SKM-1 (cell line): ENCODE results near the gene PDE3A.
"Not testable (repeated sequence)": the region's sequence is repeated elsewhere in the genome, so short reads cannot be mapped to it uniquely, and the experiment has no call there.

Experiments used
- DNase-seq: peaks from one replicate; lab custom pipeline; 2025; ENCODE audit not compliant: unreplicated experiment; lab: John Stamatoyannopoulos, UW

The PDE3A gene

DNA sequence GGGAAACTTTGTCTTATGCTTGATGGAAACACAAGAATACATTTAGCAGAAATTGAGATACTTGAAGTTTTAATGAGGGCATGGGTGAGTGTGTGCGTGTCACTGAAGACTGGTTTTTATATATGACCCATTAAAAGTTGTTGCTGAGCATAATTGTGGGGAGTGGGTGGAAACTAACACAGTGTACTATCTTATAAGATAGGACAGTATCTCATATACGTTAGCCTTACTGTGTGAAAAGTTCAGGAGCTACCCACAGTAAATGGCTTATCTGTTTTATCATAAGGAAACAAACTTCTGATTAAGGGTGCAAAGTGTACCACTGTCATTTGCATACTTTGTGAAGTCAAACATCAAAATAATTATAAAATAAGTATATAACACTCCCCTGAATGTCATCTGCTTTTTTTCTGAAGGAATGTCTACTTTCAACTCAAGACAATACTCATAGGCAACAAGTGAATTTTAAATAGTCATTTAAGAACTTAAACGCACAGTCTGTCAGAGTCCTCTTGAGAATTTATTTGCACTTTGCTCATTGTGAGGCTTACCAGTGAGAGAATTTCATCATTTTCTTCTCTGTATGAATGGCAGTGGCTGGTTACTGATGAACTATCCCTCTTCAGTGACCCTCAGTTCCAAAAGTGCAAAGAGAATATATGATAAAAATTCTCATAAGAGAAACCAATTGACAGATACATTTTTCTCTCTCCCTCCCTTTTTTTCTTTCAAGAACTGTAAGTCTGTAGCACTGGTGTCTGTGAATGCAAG, 4.2 kb downstream of the PDE3A start:
- no peak for DNase-seq

DNA sequence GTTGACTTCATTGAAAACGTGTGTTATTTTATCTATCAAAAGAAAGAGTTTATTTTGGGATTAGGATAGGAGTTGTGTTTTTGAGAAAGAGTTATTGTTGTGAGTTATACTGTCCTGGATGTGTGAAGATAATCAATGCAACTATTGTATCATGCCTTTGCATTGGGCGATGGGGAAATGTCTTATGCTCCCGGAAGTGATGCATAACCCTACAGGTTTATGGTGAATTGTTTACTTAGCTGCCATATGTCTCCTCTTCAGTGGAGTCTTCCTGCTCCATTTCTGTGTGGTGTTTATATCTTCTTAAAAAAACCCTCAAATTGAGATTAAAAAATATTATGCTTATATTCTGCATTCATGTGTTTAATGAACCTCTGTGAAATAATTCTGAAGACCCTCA, 6.5 kb downstream of the PDE3A start:
- no peak for DNase-seq

DNA sequence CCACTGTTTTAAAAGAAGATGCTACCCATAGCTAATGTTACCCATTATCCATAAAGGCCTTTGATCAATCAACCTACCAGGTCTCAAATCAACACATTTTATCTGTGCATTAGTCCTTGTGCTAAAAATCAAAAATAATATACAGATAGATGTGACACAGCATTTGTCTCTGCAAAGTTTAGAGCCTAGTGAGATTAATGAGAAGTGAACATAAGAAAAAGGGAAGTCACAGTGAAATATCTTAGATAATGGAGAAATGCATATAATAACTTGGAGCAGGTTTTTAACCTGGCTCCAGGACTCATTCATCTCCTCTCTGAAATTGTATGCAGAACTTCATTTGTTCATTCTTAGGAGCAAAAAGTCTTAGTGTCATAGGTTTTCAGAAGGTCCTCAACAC, 7.2 kb downstream of the PDE3A start:
- DNase-seq: no peak

DNA sequence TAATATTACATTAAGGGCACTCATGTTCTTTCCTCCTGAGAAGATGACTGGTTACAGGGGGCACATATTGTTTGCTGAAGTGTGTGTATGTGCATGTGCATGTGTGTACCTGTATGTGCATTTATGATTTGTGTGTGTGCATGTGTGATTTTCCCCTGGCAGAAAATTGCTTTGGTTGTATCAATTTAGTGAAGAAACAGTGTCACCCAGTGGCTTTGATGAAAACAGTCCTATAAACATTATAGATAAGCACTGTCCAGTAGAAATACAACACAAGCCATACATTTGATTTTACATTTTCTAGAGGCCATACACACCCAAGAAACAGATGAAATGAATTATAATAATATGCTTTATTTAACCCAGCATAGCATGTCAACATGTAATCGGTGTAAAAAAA, 8.6 kb downstream of the PDE3A start:
- no peak for DNase-seq

DNA sequence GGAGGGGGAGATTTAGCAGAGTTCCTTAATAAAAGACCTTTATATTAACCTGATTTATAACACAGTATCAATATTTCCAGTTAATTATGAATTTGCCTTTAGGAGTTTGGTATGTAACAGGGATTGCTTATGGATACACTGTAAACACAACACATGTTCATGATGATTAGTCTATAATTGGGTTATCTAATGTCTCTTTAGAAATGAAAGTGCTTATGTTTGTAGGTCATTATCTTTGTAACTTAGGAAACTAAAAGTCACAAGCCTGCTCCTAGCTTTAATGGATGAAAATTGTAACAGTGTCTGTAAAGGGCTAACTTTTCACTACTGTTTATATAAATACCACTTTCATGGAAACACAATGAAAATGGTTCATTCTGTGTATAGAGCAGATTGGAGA, 9.4 kb downstream of the PDE3A start:
- no peak for DNase-seq

DNA sequence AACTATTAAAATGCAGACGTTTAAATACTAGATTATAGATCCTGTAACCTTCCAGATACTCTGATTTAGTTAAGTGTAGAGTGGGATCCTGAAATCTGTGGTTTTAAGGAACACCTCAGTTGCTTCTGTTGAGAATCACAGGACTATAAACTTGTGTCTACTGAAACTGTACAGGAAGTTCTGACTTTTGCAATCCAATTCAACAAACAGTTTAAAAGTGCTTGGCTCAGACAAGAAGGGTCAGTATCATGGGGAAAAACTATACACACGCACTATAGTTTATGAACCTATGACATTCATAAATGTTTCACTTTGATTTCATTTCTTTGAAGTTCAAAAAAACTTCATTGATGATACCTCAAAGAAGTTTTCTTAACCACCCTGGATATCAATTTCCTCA, 13.8 kb downstream of the PDE3A start:
- no peak for DNase-seq

DNA sequence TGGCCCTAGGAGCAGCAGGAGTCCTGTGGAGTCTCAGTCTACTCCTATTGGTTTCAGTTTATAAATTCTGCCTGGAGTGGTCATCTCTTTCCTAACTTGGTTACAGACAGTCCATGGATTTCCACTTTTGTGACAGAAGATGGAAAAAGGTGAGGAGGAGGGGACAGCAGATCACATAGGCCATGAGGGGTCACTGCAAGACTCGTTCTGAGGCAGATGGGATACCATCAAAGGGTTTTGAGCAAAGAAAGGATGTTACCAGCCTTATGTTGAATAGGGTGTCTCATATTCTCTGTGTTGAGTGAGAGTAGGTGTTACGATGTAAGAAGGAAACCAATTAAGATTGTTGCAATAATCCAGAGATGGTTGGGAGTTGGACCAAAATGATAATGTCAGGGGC, 15.3 kb downstream of the PDE3A start:
- DNase-seq: no peak

DNA sequence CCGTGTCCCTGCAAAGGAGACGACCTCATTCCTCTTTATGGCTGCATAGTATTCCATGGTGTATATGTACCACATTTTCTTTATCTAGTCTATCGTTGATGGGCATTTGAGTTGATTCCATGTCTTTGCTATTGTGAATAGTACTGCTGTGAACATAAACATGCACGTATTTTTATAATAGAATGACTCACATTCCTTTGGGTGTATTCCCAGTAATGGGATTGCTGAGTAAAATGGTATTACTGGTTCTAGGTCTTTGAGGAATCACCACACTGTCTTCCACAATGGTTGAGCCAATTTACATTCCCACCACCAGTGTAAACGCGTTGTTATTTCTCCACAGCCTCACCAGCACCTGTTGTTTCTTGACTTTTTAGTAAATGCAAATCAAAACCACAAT, 16.5 kb downstream of the PDE3A start:
- not testable (repeated sequence) for DNase-seq

DNA sequence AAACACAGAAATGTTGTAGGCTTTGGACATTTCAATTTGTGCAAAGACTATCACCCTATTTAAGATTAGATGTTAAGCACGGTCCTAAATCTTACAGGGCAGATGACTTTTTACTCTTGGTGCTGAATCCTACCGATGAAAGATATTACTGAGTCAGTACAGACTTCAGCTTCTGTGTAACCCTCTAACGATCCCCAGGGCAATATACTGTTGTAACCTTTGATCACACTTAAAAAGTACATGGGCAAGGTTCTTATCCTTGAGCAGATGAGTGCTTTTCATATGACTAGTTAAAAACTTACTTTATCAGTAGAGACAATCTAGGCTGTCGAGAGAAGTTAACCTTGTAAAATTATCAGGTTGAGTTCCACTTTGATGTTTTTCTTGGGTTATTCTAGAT, 22.5 kb downstream of the PDE3A start:
- DNase-seq: no peak

DNA sequence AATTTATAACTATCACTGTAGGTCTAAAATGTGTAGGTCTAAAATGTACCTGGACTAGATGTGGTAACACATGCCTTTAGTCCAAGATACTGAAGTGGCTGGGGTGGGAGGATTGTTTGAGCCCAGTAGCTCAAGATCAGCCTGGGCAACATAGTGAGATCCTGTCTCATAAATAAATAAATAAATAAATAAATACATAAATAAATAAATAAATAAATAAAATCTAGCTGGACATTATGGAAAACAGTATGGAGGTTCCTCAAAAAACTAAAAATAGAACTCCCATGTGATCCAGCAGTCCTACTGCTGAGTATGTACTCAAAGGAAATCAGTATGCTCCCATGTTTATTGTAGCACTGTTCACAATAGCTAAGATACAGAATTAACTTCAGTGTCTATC, 24.0 kb downstream of the PDE3A start:
- no peak for DNase-seq

DNA sequence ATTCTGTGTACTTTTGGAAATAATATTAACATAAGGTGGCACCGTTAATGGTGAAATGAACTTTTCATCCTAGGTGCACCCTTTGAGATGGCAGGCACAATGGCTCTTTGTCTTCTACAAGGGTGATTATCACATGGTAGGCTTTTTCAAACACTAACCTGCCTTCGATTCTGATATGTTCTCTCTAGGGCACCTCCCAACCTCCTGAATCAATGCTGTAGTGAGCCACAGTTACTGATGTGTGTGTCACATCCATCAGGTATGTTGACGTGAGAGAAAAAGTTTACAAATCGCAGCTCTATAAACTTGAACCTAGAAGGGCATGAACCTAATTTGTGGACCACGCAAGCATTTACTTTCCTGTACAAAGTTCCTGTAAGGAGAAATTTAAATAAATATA, 25.4 kb downstream of the PDE3A start:
- no peak for DNase-seq

DNA sequence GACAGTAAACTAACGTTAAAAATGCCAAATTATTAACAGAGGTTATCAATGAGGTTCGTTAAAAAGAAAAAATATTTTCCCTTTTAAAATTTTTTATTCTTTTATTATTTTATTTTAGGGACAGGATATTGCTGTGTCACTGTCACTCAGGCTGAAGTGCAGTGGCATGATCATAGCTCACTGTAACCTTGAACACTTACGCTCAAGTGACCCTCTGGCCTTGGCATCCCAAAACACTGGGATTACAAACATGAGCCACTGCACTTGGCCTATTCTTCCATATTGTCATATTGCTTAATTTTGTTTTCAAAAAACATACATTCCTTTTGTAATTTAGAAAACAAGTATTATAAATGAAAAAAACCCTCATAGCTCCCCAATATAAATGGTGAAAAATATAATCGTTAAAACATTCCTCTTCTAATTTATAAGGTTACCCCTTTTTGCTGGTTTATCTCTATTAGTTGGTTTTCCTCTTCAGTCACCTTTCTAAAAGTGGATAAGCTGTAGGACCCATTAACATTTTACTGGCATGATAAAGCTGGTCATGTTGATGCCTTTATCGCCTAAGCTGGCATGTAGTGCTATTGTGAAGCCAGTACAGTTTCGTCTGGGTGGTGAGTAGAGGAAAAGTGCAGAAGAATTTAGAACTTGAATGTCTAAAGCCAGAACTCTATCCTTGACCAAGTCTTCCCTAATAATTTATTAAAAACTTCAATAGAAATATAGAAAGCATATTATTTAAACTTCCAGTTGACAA, 27.6 kb downstream of the PDE3A start:
- no peak for DNase-seq

DNA sequence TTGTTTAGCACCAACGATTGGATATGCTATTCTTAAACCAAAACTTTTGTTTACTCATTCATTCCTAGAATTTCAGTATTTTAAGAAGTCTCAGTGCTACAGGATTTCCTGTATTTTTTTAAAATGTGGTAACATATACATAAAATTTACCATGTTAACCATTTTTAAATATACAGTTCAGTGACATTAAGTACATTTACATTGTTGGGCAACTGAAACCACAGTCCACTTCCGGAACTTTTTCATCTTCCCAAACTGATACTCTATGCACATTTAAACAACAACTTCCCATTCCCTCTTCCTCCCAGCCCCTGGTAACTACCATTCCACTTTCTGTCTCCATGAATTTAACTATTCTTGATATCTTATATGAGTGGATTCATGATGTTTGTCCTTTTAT, 30.3 kb downstream of the PDE3A start:
- DNase-seq: no peak

DNA sequence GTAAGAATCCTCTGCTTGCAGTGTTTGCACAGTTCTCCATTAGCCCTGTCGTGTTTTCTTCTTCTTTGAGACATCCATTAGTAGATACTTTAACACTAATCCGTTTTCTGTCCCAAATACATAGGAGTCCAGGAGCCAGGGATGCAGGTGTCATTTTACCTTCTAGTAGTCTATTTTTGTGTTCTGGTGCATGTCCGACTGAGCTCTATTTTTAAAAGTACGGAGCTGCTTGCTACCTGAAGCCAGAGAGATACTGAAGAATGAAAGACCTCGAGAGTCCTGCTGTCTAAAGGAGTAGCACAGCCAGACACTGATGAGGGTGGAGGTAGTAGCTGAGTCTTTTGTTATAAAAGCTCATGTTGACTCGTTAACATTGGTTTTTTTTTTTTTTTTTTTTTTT, 31.7 kb downstream of the PDE3A start:
- DNase-seq: no peak

DNA sequence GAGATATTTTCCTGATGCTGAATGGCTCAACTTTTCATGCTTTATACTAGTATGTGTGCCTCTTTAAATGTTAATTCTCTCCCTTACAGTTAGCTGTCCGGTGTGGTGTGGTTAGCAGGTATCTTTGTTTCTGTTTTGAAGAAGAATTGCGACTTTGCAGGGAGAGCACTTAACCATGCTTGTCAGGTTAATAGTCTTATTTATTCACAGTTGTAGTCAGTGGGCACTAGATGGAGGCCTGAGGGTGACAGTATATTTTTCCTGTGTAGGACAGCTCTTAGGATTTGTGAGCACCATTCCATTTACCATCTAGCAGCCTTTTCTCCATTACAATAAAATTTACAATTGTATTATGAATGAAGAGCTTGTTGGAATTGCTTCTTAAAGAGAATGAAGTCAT, 34.9 kb downstream of the PDE3A start:
- no peak for DNase-seq

DNA sequence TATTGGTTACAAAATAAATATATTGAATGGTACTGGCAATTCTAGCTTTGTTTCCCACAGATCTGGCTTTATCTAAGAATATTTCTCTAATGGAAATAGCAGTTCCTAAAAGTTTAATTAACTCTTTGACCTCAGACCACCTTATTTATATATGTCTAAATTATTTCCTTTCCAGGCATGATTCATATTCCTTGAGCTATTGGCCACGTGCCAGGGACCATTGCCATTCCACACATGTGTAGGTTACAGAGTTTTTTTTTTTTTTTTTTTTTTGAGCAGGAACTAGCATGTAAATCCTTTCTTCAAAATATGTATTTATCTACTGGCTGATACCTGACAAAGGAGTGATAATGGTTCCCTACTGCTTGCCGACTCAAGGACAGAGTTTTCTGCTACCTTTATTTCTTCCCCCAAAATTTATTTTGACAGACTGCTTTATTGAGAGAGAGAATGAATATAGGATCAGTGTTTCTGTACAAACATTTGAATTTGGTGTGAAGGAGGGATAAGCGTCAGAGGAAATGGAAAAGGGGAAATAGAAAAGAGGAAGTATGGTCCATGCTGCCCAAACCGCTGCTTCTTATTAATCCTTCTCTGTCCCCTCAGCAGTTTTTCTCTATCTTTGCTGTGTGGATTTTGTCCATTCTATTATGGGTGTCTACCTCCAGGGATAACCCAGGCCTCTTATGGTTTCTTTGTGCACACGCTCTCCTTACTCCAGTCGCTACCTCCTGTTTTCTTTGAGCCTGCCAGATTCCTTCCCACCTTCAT, 36.4 kb downstream of the PDE3A start:
- DNase-seq: peak; percentile 52

DNA sequence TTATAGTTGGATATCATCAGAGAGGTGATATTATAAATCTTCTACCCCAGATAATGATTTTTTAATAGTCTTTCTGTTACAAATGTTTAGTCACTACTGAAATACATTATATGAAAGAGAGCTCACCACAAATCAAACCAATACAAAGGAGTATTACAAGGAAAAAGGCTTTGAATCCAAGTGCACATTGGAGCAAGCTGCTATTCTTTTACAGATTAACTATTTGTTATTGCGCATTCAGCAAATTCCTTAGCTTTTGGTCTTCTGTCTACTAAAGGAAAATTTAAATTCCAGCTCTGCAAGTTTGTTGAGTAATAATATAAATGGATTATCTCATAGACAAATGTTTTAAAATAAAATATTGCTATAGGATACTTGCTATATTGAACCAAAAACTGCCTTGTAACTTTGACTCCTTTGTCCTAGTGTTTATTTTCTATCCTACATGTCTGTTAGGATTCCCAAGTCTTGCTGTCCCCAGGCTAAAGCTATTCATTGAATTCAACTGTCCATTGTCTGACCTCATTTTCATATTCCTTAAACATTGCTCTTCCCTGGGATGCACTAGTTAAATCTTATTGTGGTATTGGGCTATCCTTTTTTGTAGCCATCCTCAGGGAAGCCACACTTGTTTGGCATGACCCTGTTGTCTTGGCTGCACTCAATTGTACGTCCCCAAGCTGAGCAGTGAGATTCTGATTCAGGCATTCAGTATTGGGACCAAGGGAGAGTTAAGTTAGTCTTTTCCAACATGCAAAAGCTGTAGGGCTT, 41.5 kb downstream of the PDE3A start:
- DNase-seq: no peak

DNA sequence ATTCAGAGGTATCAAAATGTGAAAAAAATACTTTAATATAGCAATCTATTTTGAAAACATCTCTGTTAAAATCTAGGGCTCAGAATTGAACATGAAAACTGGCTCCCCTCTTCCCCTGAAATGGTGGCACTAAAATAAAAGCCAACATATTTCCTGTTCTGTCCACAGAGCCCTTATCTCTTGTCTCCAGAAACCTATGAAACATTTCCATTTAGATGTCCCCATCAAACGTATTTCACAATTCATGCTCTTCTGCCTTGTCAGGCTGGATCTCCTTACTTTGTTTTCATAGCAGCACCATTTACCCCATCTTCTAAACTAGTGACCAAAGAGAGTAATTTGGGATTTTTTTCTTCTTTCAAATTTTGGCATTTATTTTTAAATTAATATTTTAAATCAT, 42.4 kb downstream of the PDE3A start:
- DNase-seq: peak; percentile 48

DNA sequence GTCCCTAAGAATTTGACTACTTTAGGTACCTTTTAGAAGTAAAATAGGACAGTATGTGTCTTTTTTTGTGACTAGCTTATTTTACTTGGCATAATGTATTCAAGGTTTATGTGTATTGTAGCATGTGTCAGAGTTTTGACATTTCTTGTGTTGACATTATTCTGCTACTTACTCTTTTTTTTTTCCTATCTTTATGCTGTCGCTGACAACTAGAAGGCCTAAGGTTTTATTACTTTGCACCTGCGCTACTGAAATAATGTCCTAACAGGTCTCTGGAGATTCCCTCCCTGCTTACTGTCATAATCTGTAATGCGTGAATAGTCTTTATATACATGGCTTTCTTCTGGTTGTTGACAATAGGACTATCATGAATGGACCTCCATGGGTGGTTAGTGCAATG, 43.0 kb downstream of the PDE3A start:
- no peak for DNase-seq

DNA sequence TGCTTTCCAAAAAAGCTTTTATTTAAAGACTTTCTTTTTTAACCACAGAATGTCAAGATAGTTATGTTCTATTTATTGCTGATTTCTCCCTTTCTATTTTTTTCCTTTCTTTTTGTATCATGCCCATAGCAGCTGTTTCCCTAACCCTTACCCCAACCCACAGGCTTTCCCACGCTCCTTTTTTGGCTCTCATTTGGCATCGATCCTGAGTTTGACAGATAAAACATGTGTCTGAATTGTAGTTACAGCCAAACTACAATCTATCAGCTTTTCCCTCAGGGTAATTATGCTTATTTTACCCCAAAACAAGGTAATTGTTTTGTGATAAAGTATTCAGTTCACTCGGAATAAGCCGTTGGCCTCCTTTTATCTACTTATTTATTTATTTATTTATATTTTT, 46.7 kb downstream of the PDE3A start:
- DNase-seq: no peak

DNA sequence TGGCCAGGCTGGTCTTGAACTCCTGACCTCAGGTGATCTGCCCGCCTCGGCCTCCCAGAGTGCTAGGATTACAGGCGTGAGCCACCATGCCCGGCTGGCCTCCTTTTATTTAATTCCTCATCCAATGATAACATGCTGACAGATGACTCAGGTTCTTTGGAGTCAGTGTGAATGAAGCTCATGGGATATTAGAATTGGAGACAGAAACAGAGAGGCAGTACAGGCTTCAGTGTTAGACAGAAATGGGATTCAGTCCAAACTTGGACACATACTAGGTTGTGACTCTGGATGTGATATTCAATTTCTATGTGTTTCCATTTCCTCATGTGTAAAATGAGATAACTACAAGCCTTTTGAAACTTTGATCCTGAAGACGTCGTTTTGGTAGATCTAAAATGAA, 47.3 kb downstream of the PDE3A start:
- DNase-seq: no peak
